K562 (cell line): Measurements from ENCODE around the gene MTPN. TPM values are rescaled to one million over a fixed set of nuclear protein-coding genes. Genes with fewer than 3 reads are reported as not detected.
A peak's percentile ranks its signal among the peaks of the same experiment; 100 is the strongest.

Experiments
- BCLAF1 ChIP-seq, 2 experiments: fragments of 450-650 bp in 1 of 2; IDR thresholded peaks; 2 replicates each; pipeline ENCODE4 v1.6.1; 2011 to 2017; ENCODE audit warnings: low read depth in 2 of 2, antibody characterized with exemption in 1 of 2, borderline replicate concordance in 1 of 2, low read length in 1 of 2, mild to moderate bottlenecking in 1 of 2, mixed read lengths in 1 of 2; ENCODE audit not compliant: control insufficient read depth in 1 of 2
- C11orf30 ChIP-seq: fragments of 450-650 bp; IDR thresholded peaks from 2 replicates; pipeline ENCODE4 v1.6.1; 2016; ENCODE audit warnings: low read depth, mild to moderate bottlenecking
- CUX1 ChIP-seq: fragments of 200-800 bp; sonication (Bioruptor generic); IDR thresholded peaks from 2 replicates; pipeline ENCODE4 v1.6.1; 2016; ENCODE audit warnings: missing genetic modification characterization, missing compliant biosample characterization
- ELK1 ChIP-seq: sonication (generic); formaldehyde crosslinking; IDR thresholded peaks from 2 replicates; pipeline ENCODE4 v1.8.1; 2022; ENCODE audit warnings: missing genetic modification reagents
- JUND ChIP-seq, 2 experiments: IDR thresholded peaks; 2 replicates in 1 of 2; 3 replicates in 1 of 2; pipeline ENCODE4 v1.6.1; 2011; ENCODE audit warnings: borderline replicate concordance in 2 of 2, low read depth in 2 of 2, low read length in 2 of 2, improper control_type of control experiment in 1 of 2, missing biosample characterization in 1 of 2, missing genetic modification characterization in 1 of 2, missing genetic modification reagents in 1 of 2
- KLF6 ChIP-seq: fragments of 250-450 bp; sonication (Bioruptor Pico); IDR thresholded peaks from 2 replicates; pipeline ENCODE4 v1.4.0; 2020; ENCODE audit warnings: mild to moderate bottlenecking, moderate library complexity, borderline replicate concordance
- MYBL2 ChIP-seq, 2 experiments: fragments of 450-650 bp in 1 of 2; sonication (generic) in 1 of 2; formaldehyde crosslinking in 1 of 2; IDR thresholded peaks; 2 replicates each; pipeline versions ENCODE4 v1.6.1 to v1.8.1; 2017 to 2022; ENCODE audit warnings: borderline replicate concordance in 1 of 2, inconsistent platforms in 1 of 2, low read depth in 1 of 2, mild to moderate bottlenecking in 1 of 2, missing genetic modification reagents in 1 of 2, moderate library complexity in 1 of 2
- PBX2 ChIP-seq, 2 experiments: IDR thresholded peaks in 1 of 2; conservative IDR thresholded peaks in 1 of 2; 2 replicates each; pipeline ENCODE4 v1.6.1; 2016; ENCODE audit warnings: low read depth in 2 of 2, mild to moderate bottlenecking in 1 of 2, missing compliant biosample characterization in 1 of 2, missing genetic modification characterization in 1 of 2, moderate library complexity in 1 of 2
- PKNOX1 ChIP-seq: fragments of 450-650 bp; IDR thresholded peaks from 2 replicates; pipeline ENCODE4 v1.6.1; 2016
- ZC3H11A ChIP-seq: IDR thresholded peaks from 2 replicates; pipeline ENCODE4 v1.6.1; 2012; ENCODE audit warnings: low read depth, low read length, improper control_type of control experiment
- polyA plus RNA-seq, 8 experiments: library from polyadenylated mRNA; depleted of rRNA in 4 of 8; stranded (reverse) in 5 of 8; unstranded in 3 of 8; fragments of >200 nt; fragmentation: Nextera tagmentation in 2 of 8; fragmentation: Illumina TruSeq in 1 of 8; extraction: Ambion mirVana in 2 of 8; extraction: Trizol in 1 of 8; gene quantifications; 2 replicates each; pipeline versions ENCODE4 v1.2.1 to v1.2.3, GENCODE V29; 2011 to 2014; ENCODE audit warnings: inconsistent platforms in 1 of 8, missing spikeins in 1 of 8
- total RNA-seq, 7 experiments: library from RNA; depleted of rRNA in 6 of 7; stranded (reverse); fragments of >200 nt in 6 of 7; fragmentation: Illumina TruSeq in 2 of 7; extraction: Trizol in 2 of 7; gene quantifications; 2 replicates each; pipeline versions ENCODE4 v1.2.1 to v1.2.3, GENCODE V29; 2011 to 2021; ENCODE audit warnings: low replicate concordance in 1 of 7

Gene MTPN
- total and polyA plus RNA-seq, 9 of the 15 experiments (the other 6 are each of a cell fraction or from before 2014, with no cell fraction given): 68.5 to 261 (median 156) TPM

- TF ChIP-seq PBX2 (CRISPR knock-in tag; IDR thresholded peaks at IDR 0.05; ENCODE audit: low read depth) (no peak), PBX2 (tag; conservative IDR thresholded peaks at IDR 0.05; ENCODE audit: low read depth) (peak; percentile 65), CUX1 (CRISPR knock-in tag) (no peak), BCLAF1 (IDR thresholded peaks at IDR 0.05; ENCODE audit: borderline replicate concordance in 1 of 2, control insufficient read depth in 1 of 2, low read depth in 2 of 2, low read length in 1 of 2) (no peak), C11orf30 (peak; percentile 59), JUND (IDR thresholded peaks at IDR 0.05; ENCODE audit: borderline replicate concordance, low read depth, low read length) (peak; percentile 29; the same call in 1 of the 2 replicates), JUND (tag; IDR thresholded peaks at IDR 0.05; ENCODE audit: borderline replicate concordance, low read depth, low read length) (no peak), MYBL2 (IDR thresholded peaks at IDR 0.05; ENCODE audit: low read depth) (no peak), MYBL2 (CRISPR knock-in tag; IDR thresholded peaks at IDR 0.05; ENCODE audit: borderline replicate concordance) (no peak), ELK1 (no peak), ZC3H11A (no peak), KLF6 (no peak), PKNOX1 (peak; percentile 94)
These were observed 3.6 kb upstream of the MTPN start (continued) for GRCh38 chr7:135980665-135981180.
